Central memory CD8-positive, alpha-beta T cell (primary cell): ENCODE data around the gene ZER1.
A peak's percentile ranks its signal among the peaks of the same experiment; 100 is the strongest.
"Not testable (repeated sequence)": the region's sequence is repeated elsewhere in the genome, so short reads cannot be mapped to it uniquely, and the experiment has no call there.

Source experiments
- ATAC-seq: fragments of 150-1000 bp; cut with Tn5 transposase; replicated peaks from 2 replicates; pipeline ENCODE4 v1.10.0; 2022; ENCODE audit warnings: mild to moderate bottlenecking, moderate FRiP score, moderate number of reproducible peaks; ENCODE audit not compliant: poor library complexity, severe bottlenecking; ENCODE audit errors: extremely low read depth
- DNase-seq, 2 donors: peaks; one replicate each; pipeline ENCODE4 v3.0.0; 2021; ENCODE audit warnings: low spot score in 2 of 2
- H3K27ac Mint-ChIP-seq: one replicate; pipeline ENCODE4 v1.8.0; 2022; ENCODE audit warnings: low read depth, mild to moderate bottlenecking, moderate library complexity, mixed read lengths
- H3K27me3 Mint-ChIP-seq: one replicate; pipeline ENCODE4 v1.8.0; 2022; ENCODE audit warnings: mixed read lengths
- H3K36me3 Mint-ChIP-seq: one replicate; pipeline ENCODE4 v1.8.0; 2022; ENCODE audit warnings: mild to moderate bottlenecking, moderate library complexity, mixed read lengths; ENCODE audit not compliant: insufficient read depth
- H3K4me1 Mint-ChIP-seq: one replicate; pipeline ENCODE4 v1.8.0; 2022; ENCODE audit warnings: mixed read lengths
- H3K4me3 Mint-ChIP-seq: one replicate; pipeline ENCODE4 v1.8.0; 2022; ENCODE audit warnings: mild to moderate bottlenecking, moderate library complexity, mixed read lengths
- H3K9me3 Mint-ChIP-seq: one replicate; pipeline ENCODE4 v1.8.0; 2022; ENCODE audit warnings: mixed read lengths

Gene ZER1

GRCh38 chr9:128805661-128806060 is 33.9 kb upstream of the ZER1 start:
- Mint-ChIP-seq H3K36me3 (peaks cover 48% of the 10 kb centered on the region), H3K4me1 (no peaks in the 10 kb centered on the region), H3K27ac (peak overlapping the region; percentile 65), H3K4me3 (no peak overlapping the region), H3K27me3 (no peaks in the 10 kb centered on the region), H3K9me3 (no peaks in the 10 kb centered on the region)
- ATAC-seq, result no peak
- no peak for DNase-seq

DNA sequence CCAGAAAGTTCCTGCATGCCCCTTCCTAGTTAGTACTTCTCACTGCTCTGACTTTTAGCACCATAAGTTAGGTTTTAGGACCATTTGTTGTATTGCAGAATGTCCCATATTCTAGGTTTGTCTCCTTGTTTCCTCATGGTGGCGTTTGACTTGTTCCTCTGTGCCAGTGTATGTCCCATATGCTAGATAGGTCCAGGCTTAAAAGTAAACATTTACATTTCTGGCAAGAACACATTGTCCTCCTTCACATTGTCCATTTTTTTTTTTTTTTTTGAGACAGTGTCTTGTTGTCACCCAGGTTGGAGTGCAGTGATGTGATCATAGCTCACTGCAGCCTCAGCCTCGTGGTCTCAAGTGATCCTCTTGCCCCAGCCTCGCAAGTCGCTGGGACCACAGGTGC is 30.8 kb upstream of the ZER1 start:
- DNase-seq, result no peak
- peaks cover 62% of the 10 kb centered on the region for H3K36me3 Mint-ChIP-seq
- ATAC-seq, result no peak
- no peaks in the 10 kb centered on the region for H3K4me1 Mint-ChIP-seq
- H3K27me3 Mint-ChIP-seq, result no peaks in the 10 kb centered on the region
- no peak overlapping the region for H3K27ac Mint-ChIP-seq
- no peak overlapping the region for H3K4me3 Mint-ChIP-seq
- no peaks in the 10 kb centered on the region for H3K9me3 Mint-ChIP-seq

DNA sequence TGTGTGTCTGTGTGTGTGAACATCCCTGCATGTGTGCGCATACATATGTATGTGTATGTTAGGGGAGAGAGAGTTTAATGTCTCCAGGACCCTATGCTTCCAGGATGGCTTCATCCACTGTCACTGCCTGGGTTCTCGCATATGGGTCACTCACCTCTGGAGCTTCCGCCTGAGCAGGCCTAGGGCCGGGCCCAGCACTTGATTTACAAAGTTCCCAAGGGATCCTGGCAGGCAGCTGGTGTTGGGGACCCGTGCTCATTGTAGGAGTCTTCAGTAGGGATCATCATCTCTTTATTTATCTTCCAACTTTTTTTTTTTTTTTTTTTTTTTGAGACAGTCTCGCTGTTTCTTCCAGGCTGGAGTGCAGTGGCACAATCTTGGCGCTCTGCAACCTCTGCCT is 28.3 kb upstream of the ZER1 start:
- no peaks in the 10 kb centered on the region for H3K4me1 Mint-ChIP-seq
- H3K27ac Mint-ChIP-seq, result no peak overlapping the region
- no peak for ATAC-seq
- DNase-seq, result no peak
- H3K9me3 Mint-ChIP-seq, result no peaks in the 10 kb centered on the region
- H3K27me3 Mint-ChIP-seq, result no peaks in the 10 kb centered on the region
- peaks cover 66% of the 10 kb centered on the region for H3K36me3 Mint-ChIP-seq
- H3K4me3 Mint-ChIP-seq, result no peak overlapping the region

- DNase-seq (no peak), ATAC-seq (no peak)
- peaks cover 70% of the 10 kb centered on the region for H3K36me3 Mint-ChIP-seq
- no peaks in the 10 kb centered on the region for H3K27me3 Mint-ChIP-seq
- no peaks in the 10 kb centered on the region for H3K9me3 Mint-ChIP-seq
- peaks cover 2% of the 10 kb centered on the region for H3K4me1 Mint-ChIP-seq
- H3K4me3 Mint-ChIP-seq, result no peak overlapping the region
- H3K27ac Mint-ChIP-seq, result no peak overlapping the region
These were observed 27.2 kb upstream of the ZER1 start for GRCh38 chr9:128798896-128799295.

DNA sequence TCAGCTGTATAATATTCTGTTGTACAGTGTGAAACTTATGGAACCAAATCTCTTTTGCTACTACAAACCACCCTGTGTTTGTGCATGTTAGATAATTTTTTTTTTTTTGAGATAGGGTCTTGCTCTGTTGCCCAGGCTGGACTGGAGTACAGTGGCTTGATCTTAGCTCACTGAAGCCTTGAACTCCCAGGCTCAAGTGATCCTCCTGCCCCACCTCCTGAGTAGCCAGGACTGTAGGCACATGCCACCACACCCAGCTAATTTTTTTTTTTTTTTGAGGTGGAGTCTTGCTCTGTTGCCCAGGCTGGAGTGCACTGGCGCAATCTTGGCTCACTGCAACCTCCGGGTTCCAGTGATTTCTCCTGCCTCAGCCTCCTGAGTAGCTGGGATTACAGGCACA is 23.2 kb upstream of the ZER1 start:
- H3K27me3 Mint-ChIP-seq, H3K27ac Mint-ChIP-seq, H3K4me3 Mint-ChIP-seq, ATAC-seq, H3K9me3 Mint-ChIP-seq, DNase-seq: not testable (repeated sequence)
- Mint-ChIP-seq H3K36me3 (peaks cover 53% of the 10 kb centered on the region), H3K4me1 (peaks cover 11% of the 10 kb centered on the region)

GRCh38 chr9:128792978-128793686 is 21.4 kb upstream of the ZER1 start:
- no peak overlapping the region for H3K27ac Mint-ChIP-seq
- no peak for ATAC-seq

GRCh38 chr9:128792134-128792533 is 20.4 kb upstream of the ZER1 start:
- Mint-ChIP-seq H3K4me1 (peaks cover 20% of the 10 kb centered on the region), H3K9me3 (no peaks in the 10 kb centered on the region), H3K4me3 (no peak overlapping the region), H3K27ac (no peak overlapping the region), H3K36me3 (peaks cover 38% of the 10 kb centered on the region), H3K27me3 (no peaks in the 10 kb centered on the region)
- ATAC-seq, result no peak
- no peak for DNase-seq

More at GRCh38 chr9:128792978-128793686, 21.4 kb upstream of the ZER1 start:
- peaks cover 43% of the 10 kb centered on the region for H3K36me3 Mint-ChIP-seq
- no peak overlapping the region for H3K4me3 Mint-ChIP-seq
- no peak for DNase-seq
- no peaks in the 10 kb centered on the region for H3K9me3 Mint-ChIP-seq
- peaks cover 12% of the 10 kb centered on the region for H3K4me1 Mint-ChIP-seq
- H3K27me3 Mint-ChIP-seq, result no peaks in the 10 kb centered on the region

- Mint-ChIP-seq H3K27ac (no peak overlapping the region), H3K36me3 (peaks cover 36% of the 10 kb centered on the region)
These were observed 18.8 kb upstream of the ZER1 start for GRCh38 chr9:128790536-128790935.

GRCh38 chr9:128788445-128788844 is 16.7 kb upstream of the ZER1 start:
- Mint-ChIP-seq H3K9me3 (no peaks in the 10 kb centered on the region), H3K4me3 (peak overlapping the region; percentile 95), H3K36me3 (peaks cover 21% of the 10 kb centered on the region), H3K4me1 (peaks cover 20% of the 10 kb centered on the region), H3K27me3 (no peaks in the 10 kb centered on the region), H3K27ac (peak overlapping the region; percentile 91)
- ATAC-seq, result no peak
- DNase-seq, result no peak

More at GRCh38 chr9:128790536-128790935, 18.8 kb upstream of the ZER1 start:
- Mint-ChIP-seq H3K27me3 (no peaks in the 10 kb centered on the region), H3K4me3 (no peak overlapping the region), H3K4me1 (peaks cover 25% of the 10 kb centered on the region), H3K9me3 (no peaks in the 10 kb centered on the region)
- DNase-seq, result no peak
- no peak for ATAC-seq

- ATAC-seq, result no peak
- Mint-ChIP-seq H3K4me3 (peak overlapping the region; percentile 95), H3K27me3 (no peaks in the 10 kb centered on the region), H3K4me1 (peaks cover 14% of the 10 kb centered on the region), H3K27ac (peak overlapping the region; percentile 91), H3K36me3 (peaks cover 16% of the 10 kb centered on the region), H3K9me3 (no peaks in the 10 kb centered on the region)
- no peak for DNase-seq
These were observed 15.9 kb upstream of the ZER1 start for GRCh38 chr9:128787659-128788058.

DNA sequence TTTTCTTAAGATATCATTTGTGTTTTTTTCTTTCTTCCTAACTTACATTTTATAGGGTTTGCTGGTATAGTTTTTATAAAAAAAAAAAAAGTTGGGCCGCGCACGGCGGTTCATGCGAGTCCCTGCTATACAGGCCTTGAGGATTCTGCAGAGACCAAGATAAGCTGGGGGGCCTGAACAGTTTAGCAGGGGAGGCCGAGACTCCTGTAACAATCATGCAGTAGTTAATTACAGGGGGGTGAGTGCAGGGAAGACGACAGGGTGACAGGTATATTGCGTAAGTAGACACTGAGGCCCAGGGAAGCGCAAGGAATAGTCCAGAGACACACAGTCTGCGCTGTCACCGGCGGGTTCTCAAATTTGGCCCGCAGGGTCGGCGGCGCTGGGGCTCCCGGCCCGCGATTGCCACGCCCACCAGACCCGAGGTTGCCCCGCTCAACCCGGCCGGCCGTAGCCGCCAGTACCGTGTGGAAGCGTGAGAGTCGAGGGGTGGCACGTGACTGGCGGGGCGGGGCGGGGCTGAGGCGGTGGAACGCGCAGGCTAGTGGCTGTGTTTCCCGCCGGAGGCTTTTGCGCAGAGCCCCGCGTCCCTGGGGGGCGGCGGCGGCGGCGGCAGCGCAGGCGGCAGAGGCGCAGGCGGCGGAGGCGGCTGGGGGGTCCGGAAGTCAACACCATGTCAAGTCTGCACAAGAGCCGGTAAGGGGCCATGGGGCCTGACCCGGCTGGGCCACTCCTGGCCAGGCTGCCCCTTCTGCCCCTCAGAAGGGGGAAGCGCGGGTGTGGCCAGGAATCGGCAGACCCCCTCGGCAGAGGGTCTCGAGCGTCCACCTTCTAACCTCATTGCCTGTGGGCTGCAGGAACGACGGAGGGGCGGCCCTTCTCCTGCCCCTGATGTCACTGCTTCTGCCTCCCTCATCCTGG is 15.2 kb upstream of the ZER1 start, which contains the start of gene TBC1D13:
Gene TBC1D13, plus strand, starts transcription at position 573 of the 921 bp plus-strand sequence. Its CDS starts 101 bp downstream, at position 674.
- H3K4me3 Mint-ChIP-seq, result peak within 1 kb of the TSS; percentile 95
- ATAC-seq (peak; percentile 97), DNase-seq (peak; percentile 88)
- peak within 1 kb of the TSS; percentile 91 for H3K27ac Mint-ChIP-seq
- no peaks in the 10 kb centered on the region for H3K9me3 Mint-ChIP-seq
- H3K4me1 Mint-ChIP-seq, result peaks cover 14% of the 10 kb centered on the region
- peaks cover 14% of the 10 kb centered on the region for H3K36me3 Mint-ChIP-seq
- H3K27me3 Mint-ChIP-seq, result no peaks in the 10 kb centered on the region

DNA sequence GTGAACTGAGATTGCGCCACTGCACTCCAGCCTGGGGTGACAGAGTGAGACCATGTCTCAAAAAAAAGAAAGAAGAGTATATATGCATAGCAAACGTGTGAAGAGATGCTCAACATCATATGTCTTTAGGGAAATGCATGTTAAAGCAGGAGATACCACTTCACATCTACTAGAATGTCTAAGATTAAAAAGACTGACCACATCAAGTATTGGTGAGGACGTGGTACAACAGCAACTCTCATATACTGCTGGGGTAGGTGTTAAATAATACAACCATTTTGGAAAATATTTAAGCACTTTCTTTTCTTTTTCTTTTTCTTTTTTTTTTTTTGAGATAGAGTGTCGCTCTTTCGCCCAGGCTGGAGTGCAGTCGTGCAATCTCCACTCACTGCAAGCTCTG is 13.7 kb upstream of the ZER1 start:
- Mint-ChIP-seq H3K4me1 (peaks cover 14% of the 10 kb centered on the region), H3K36me3 (peaks cover 12% of the 10 kb centered on the region), H3K27me3 (no peaks in the 10 kb centered on the region), H3K9me3 (no peaks in the 10 kb centered on the region), H3K27ac (no peak overlapping the region), H3K4me3 (no peak overlapping the region)
- DNase-seq (no peak), ATAC-seq (no peak)
